LNCAP (cell line): ENCODE results near the gene CD46.

Source experiments
- CTCF ChIP-seq: fragments of 450-650 bp; IDR thresholded peaks from 2 replicates; pipeline ENCODE4 v1.5.1; 2017; ENCODE audit warnings: mild to moderate bottlenecking

The CD46 gene

GRCh38 chr1:207763091-207763490 is 11.2 kb downstream of the CD46 start:
- TF ChIP-seq CTCF = no peak

- no peak for TF ChIP-seq CTCF
These were observed 12.1 kb downstream of the CD46 start for GRCh38 chr1:207763972-207764371.

GRCh38 chr1:207766569-207766968 is 14.7 kb downstream of the CD46 start:
- TF ChIP-seq CTCF = no peak

GRCh38 chr1:207779008-207779407 is 27.2 kb downstream of the CD46 start:
- TF ChIP-seq CTCF = no peak

- no peak for TF ChIP-seq CTCF
These were observed 29.5 kb downstream of the CD46 start for GRCh38 chr1:207781312-207781711.

- no peak for TF ChIP-seq CTCF
These were observed 35.9 kb downstream of the CD46 start for GRCh38 chr1:207787776-207788175.

GRCh38 chr1:207789386-207789785 is 37.5 kb downstream of the CD46 start:
- no peak for TF ChIP-seq CTCF
